ENCODE measurements around the gene MSI2. TPM values are rescaled to one million over a fixed set of nuclear protein-coding genes. Genes with fewer than 3 reads are reported as not detected.

The MSI2 gene
- total RNA-seq, 1 donor from 2014 or later: 8.3 TPM

GRCh38 chr17:57315061-57316015 is 59.0 kb downstream of the MSI2 start:
- no peak for DNase-seq (ENCODE audit: low read depth in 2 of 2)

GRCh38 chr17:57316361-57316760 is 60.0 kb downstream of the MSI2 start:
- DNase-seq (ENCODE audit: low read depth in 2 of 2): no peak

- DNase-seq (ENCODE audit: low read depth in 2 of 2): no peak
Measured at GRCh38 chr17:57317079-57317478, 60.8 kb downstream of the MSI2 start.

- DNase-seq (ENCODE audit: low read depth in 2 of 2): no peak
Measured at GRCh38 chr17:57318913-57319312, 62.6 kb downstream of the MSI2 start.

- no peak for DNase-seq (ENCODE audit: low read depth in 2 of 2)
Measured at GRCh38 chr17:57319806-57320205, 63.5 kb downstream of the MSI2 start.

GRCh38 chr17:57323391-57323790 is 67.1 kb downstream of the MSI2 start:
- DNase-seq (ENCODE audit: low read depth in 2 of 2): no peak

GRCh38 chr17:57324060-57324459 is 67.7 kb downstream of the MSI2 start:
- DNase-seq (ENCODE audit: low read depth in 2 of 2): no peak

- no peak for DNase-seq (ENCODE audit: low read depth in 2 of 2)
Measured at GRCh38 chr17:57324631-57325030, 68.3 kb downstream of the MSI2 start.

GRCh38 chr17:57326336-57326735 is 70.0 kb downstream of the MSI2 start:
- no peak for DNase-seq (ENCODE audit: low read depth in 2 of 2)

- DNase-seq (ENCODE audit: low read depth in 2 of 2): no peak
Measured at GRCh38 chr17:57326764-57327163, 70.4 kb downstream of the MSI2 start.

GRCh38 chr17:57327176-57327970 is 71.0 kb downstream of the MSI2 start:
- DNase-seq (ENCODE audit: low read depth in 2 of 2): no peak

GRCh38 chr17:57328109-57328882 is 72.0 kb downstream of the MSI2 start:
- DNase-seq (ENCODE audit: low read depth in 2 of 2): no peak

- DNase-seq (ENCODE audit: low read depth in 2 of 2): no peak
Measured at GRCh38 chr17:57329380-57330214, 73.3 kb downstream of the MSI2 start.

- DNase-seq (ENCODE audit: low read depth in 2 of 2): no peak
Measured at GRCh38 chr17:57330587-57330986, 74.3 kb downstream of the MSI2 start.

- DNase-seq (ENCODE audit: low read depth in 2 of 2): no peak
Measured at GRCh38 chr17:57331423-57331822, 75.1 kb downstream of the MSI2 start.

- no peak for DNase-seq (ENCODE audit: low read depth in 2 of 2)
Measured at GRCh38 chr17:57332501-57332900, 76.2 kb downstream of the MSI2 start.

GRCh38 chr17:57335195-57335792 is 79.0 kb downstream of the MSI2 start:
- no peak for DNase-seq (ENCODE audit: low read depth in 2 of 2)

- no peak for DNase-seq (ENCODE audit: low read depth in 2 of 2)
Measured at GRCh38 chr17:57337390-57337789, 81.1 kb downstream of the MSI2 start.

- no peak for DNase-seq (ENCODE audit: low read depth in 2 of 2)
Measured at GRCh38 chr17:57338257-57338914, 82.1 kb downstream of the MSI2 start.
